Panc1 (cell line): Measurements from ENCODE around the gene RABGAP1L. TPM values are rescaled to one million over a fixed set of nuclear protein-coding genes. Genes with fewer than 3 reads are reported as not detected.

Experiments
- ATAC-seq: fragments of 200-7000 bp; cut with Tn5 transposase; 2 replicates; pipeline ENCODE4 v1.9.1; 2020; ENCODE audit warnings: mild to moderate bottlenecking, moderate library complexity
- BruUV-seq: library from RNA; stranded (reverse); fragments of 400-500 nt; replicated peaks from 2 replicates; lab custom pipeline; 2021; lab: Mats Ljungman, UMichigan
- CTCF ChIA-PET: fragments of 300-600 bp; sonication (Branson Sonifier 250); formaldehyde crosslinking; loops from one replicate; lab custom pipeline; 2022; ENCODE audit warnings: antibody characterized with exemption; lab: Charles Lee
- POLR2A ChIA-PET: fragments of 300-600 bp; sonication (Branson Sonifier 250); formaldehyde crosslinking; loops from one replicate; lab custom pipeline; 2022; ENCODE audit warnings: antibody characterized with exemption; lab: Charles Lee
- DNase-seq: peaks from one replicate; pipeline ENCODE4 v3.0.0-alpha.2; 2010; ENCODE audit warnings: low read depth, low spot score
- H3K27ac ChIP-seq: 2 replicates; pipeline ENCODE4 v1.5.1; 2011; ENCODE audit warnings: mild to moderate bottlenecking, low read length, inconsistent platforms
- H3K27me3 ChIP-seq: fragments of 200-500 bp; sonication (Bioruptor generic); 2 replicates; pipeline ENCODE4 v1.6.0; 2014; ENCODE audit warnings: low read length, inconsistent platforms; ENCODE audit not compliant: control insufficient read depth, insufficient read depth
- H3K36me3 ChIP-seq: fragments of 200-500 bp; sonication (Bioruptor generic); 2 replicates; pipeline ENCODE4 v1.5.1; 2014; ENCODE audit warnings: inconsistent platforms, mild to moderate bottlenecking, low read length, moderate library complexity; ENCODE audit not compliant: control insufficient read depth, insufficient read depth
- H3K4me1 ChIP-seq: 2 replicates; pipeline ENCODE4 v1.5.1; 2011; ENCODE audit warnings: inconsistent platforms, mild to moderate bottlenecking, low read length, moderate library complexity; ENCODE audit not compliant: control insufficient read depth, insufficient read depth
- H3K4me3 ChIP-seq, 2 experiments: 2 replicates each; pipeline ENCODE4 v1.5.1; 2011 to 2012; ENCODE audit warnings: low read depth in 2 of 2, low read length in 2 of 2, mild to moderate bottlenecking in 2 of 2, inconsistent platforms in 1 of 2, moderate library complexity in 1 of 2
- H3K9me3 ChIP-seq: fragments of 200-500 bp; sonication (Bioruptor generic); 2 replicates; pipeline ENCODE4 v1.5.1; 2014; ENCODE audit warnings: low read depth, mild to moderate bottlenecking, inconsistent platforms, low read length, moderate library complexity; ENCODE audit not compliant: control insufficient read depth, insufficient read depth
- CTCF ChIP-seq: fragments of 450-650 bp; IDR thresholded peaks from 2 replicates; pipeline ENCODE4 v1.5.1; 2017; ENCODE audit warnings: mild to moderate bottlenecking
- POLR2AphosphoS5 ChIP-seq: IDR thresholded peaks from 2 replicates; pipeline ENCODE4 v1.6.1; 2012; ENCODE audit warnings: mild to moderate bottlenecking, low read depth, low read length, moderate library complexity
- REST ChIP-seq, 2 experiments: IDR thresholded peaks; 2 replicates each; pipeline ENCODE4 v1.6.1; 2011 to 2012; ENCODE audit warnings: low read depth in 2 of 2, control low read depth in 1 of 2, low read length in 1 of 2, mild to moderate bottlenecking in 1 of 2, moderate library complexity in 1 of 2; ENCODE audit not compliant: insufficient read depth in 1 of 2
- SIN3A ChIP-seq: IDR thresholded peaks from 2 replicates; pipeline ENCODE4 v1.6.1; 2012; ENCODE audit warnings: low read depth, mild to moderate bottlenecking, low read length, moderate library complexity, borderline replicate concordance; ENCODE audit not compliant: insufficient read depth
- TCF7L2 ChIP-seq: IDR thresholded peaks from 2 replicates; pipeline ENCODE4 v1.6.1; 2011; ENCODE audit warnings: mild to moderate bottlenecking, low read depth, low read length, inconsistent platforms
- in situ Hi-C: cut with HindIII; loops from 2 replicates; pipeline ENCODE4 v1.10.0; 2016; ENCODE audit warnings: low sequenced_read_pairs, low pct_unique_long_range_greater_than_20kb
- intact Hi-C: fragments of 100-400 bp; cut with micrococcal nuclease; formaldehyde crosslinking; loops from one replicate; pipeline ENCODE4 v1.10.0; 2022; ENCODE audit not compliant: unreplicated experiment
- total RNA-seq: library from RNA; stranded (reverse); gene quantifications from one replicate; pipeline ENCODE4 v1.2.1, GENCODE V29; 2021; ENCODE audit not compliant: unreplicated experiment

RABGAP1L gene
- total RNA-seq, 1 experiment from 2014 or later = 37.0 TPM

- intact Hi-C loops = no loop called here
- no peak for TF ChIP-seq SIN3A
- TF ChIP-seq POLR2AphosphoS5 = no peak
- no peak for TF ChIP-seq TCF7L2
- no peak for TF ChIP-seq REST (IDR thresholded peaks at IDR 0.05; ENCODE audit: insufficient read depth in 1 of 2, low read depth in 2 of 2, low read length in 1 of 2)
- no peak for TF ChIP-seq CTCF
Observed at GRCh38 chr1:175009532-175009931, 850.2 kb downstream of the RABGAP1L start.

GRCh38 chr1:175013445-175013844 is 854.1 kb downstream of the RABGAP1L start:
- CTCF ChIA-PET = no interaction called here
- TF ChIP-seq SIN3A (no peak), REST (IDR thresholded peaks at IDR 0.05; ENCODE audit: insufficient read depth in 1 of 2, low read depth in 2 of 2, low read length in 1 of 2) (no peak), POLR2AphosphoS5 (no peak), CTCF (no peak), TCF7L2 (no peak)
- in situ Hi-C loops = no loop called here
- Histone ChIP-seq H3K27ac (no peak overlapping the region), H3K4me3 (no peak overlapping the region), H3K27me3 (no peaks in the 10 kb centered on the region), H3K36me3 (peaks cover 43% of the 10 kb centered on the region), H3K9me3 (no peaks in the 10 kb centered on the region), H3K4me1 (no peaks in the 10 kb centered on the region)
- TSS peak; percentile 12 for BruUV-seq
- POLR2A ChIA-PET = no interaction called here
- no peak for DNase-seq
- intact Hi-C loops = no loop called here
- no peak for ATAC-seq

More at GRCh38 chr1:175009532-175009931, 850.2 kb downstream of the RABGAP1L start:
- no peaks in the 10 kb centered on the region for H3K4me1 ChIP-seq
- peaks cover 72% of the 10 kb centered on the region for H3K36me3 ChIP-seq
- no peaks in the 10 kb centered on the region for H3K9me3 ChIP-seq
- ChIA-PET CTCF (no interaction called here), POLR2A (no interaction called here)
- no peak overlapping the region for H3K27ac ChIP-seq
- H3K27me3 ChIP-seq = no peaks in the 10 kb centered on the region
- in situ Hi-C loops = no loop called here
- no peak overlapping the region for H3K4me3 ChIP-seq
- no peak for ATAC-seq
- no peak for DNase-seq
- BruUV-seq = no TSS peak
